Vagina (tissue), 2 donors: Measurements from ENCODE around the gene NUP98.

Experiments
- CTCF ChIP-seq, 3 experiments: fragments of 450-650 bp in 2 of 3; fragments of 200-600 bp in 1 of 3; sonication (generic) in 1 of 3; IDR thresholded peaks; one replicate each; pipeline ENCODE4 v1.5.1; 2017 to 2019; ENCODE audit warnings: antibody characterized with exemption in 3 of 3, mild to moderate bottlenecking in 2 of 3, moderate library complexity in 2 of 3
- POLR2AphosphoS5 ChIP-seq, 2 donors: sonication (generic); formaldehyde crosslinking; IDR thresholded peaks; one replicate each; pipeline ENCODE4 v1.9.0; 2017; ENCODE audit warnings: antibody characterized with exemption in 2 of 2, mild to moderate bottlenecking in 2 of 2, low read depth in 1 of 2; ENCODE audit not compliant: insufficient read depth in 1 of 2

GRCh38 chr11:3738241-3738640 is 59.1 kb downstream of the NUP98 start:
- TF ChIP-seq CTCF (IDR thresholded peaks at IDR 0.05) (no peak), POLR2AphosphoS5 (IDR thresholded peaks at IDR 0.05; ENCODE audit: insufficient read depth in 1 of 2, low read depth in 1 of 2) (no peak)
